ENCODE data around the gene NR1I3.
A peak's percentile ranks its signal among the peaks of the same experiment; 100 is the strongest.

NR1I3 gene

DNA sequence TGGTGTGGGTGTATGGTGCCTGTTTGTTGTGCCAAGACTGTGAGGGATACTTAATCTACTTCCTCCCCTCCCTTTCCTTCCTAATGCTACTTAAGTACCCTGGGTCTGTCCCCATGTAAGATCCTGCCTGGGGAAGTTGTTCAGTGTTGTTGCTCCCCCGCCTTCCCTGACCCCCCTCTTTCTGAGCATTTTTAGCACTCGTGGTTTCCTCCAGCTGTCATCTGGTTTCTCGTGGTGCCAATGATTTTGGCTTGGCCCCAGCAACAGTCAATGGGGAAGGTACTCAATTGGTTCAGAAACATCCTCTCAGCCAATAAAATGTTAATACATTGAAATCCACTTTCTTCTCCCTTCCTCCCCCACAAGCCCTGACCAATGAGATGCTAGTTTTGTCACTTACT, 52.7 kb downstream of the NR1I3 start:
- Histone ChIP-seq H3K4me1 (ENCODE audit: low read length) (peaks cover 68% of the 10 kb centered on the region), H3K9me3 (ENCODE audit: insufficient read depth, low read length) (no peaks in the 10 kb centered on the region), H3K27ac (ENCODE audit: low read length) (peak overlapping the region; percentile 96), H3K79me2 (ENCODE audit: low read length) (no peaks in the 10 kb centered on the region), H3K4me3 (ENCODE audit: low read length) (peak overlapping the region; percentile 64), H3K36me3 (replicated peaks; ENCODE audit: low read depth, low read length) (no peaks in the 10 kb centered on the region), H4K20me1 (ENCODE audit: insufficient read depth, low read length) (no peaks in the 10 kb centered on the region), H3K27me3 (ENCODE audit: low read depth, low read length) (no peaks in the 10 kb centered on the region), H3K9ac (ENCODE audit: low read length) (peak overlapping the region; percentile 84), H3K4me2 (ENCODE audit: low read length) (peak overlapping the region; percentile 90), H2AFZ (ENCODE audit: low read depth, low read length) (no peak overlapping the region; the same call in 1 of the 2 replicates)
- TF ChIP-seq, protein P1, sequence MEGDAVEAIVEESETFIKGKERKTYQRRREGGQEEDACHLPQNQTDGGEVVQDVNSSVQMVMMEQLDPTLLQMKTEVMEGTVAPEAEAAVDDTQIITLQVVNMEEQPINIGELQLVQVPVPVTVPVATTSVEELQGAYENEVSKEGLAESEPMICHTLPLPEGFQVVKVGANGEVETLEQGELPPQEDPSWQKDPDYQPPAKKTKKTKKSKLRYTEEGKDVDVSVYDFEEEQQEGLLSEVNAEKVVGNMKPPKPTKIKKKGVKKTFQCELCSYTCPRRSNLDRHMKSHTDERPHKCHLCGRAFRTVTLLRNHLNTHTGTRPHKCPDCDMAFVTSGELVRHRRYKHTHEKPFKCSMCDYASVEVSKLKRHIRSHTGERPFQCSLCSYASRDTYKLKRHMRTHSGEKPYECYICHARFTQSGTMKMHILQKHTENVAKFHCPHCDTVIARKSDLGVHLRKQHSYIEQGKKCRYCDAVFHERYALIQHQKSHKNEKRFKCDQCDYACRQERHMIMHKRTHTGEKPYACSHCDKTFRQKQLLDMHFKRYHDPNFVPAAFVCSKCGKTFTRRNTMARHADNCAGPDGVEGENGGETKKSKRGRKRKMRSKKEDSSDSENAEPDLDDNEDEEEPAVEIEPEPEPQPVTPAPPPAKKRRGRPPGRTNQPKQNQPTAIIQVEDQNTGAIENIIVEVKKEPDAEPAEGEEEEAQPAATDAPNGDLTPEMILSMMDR (IDR thresholded peaks at IDR 0.05; ENCODE audit: low read depth, low read length) = no peak
- no peak for TF ChIP-seq EZH2phosphoT487 (IDR thresholded peaks at IDR 0.05; ENCODE audit: low read depth)

DNA sequence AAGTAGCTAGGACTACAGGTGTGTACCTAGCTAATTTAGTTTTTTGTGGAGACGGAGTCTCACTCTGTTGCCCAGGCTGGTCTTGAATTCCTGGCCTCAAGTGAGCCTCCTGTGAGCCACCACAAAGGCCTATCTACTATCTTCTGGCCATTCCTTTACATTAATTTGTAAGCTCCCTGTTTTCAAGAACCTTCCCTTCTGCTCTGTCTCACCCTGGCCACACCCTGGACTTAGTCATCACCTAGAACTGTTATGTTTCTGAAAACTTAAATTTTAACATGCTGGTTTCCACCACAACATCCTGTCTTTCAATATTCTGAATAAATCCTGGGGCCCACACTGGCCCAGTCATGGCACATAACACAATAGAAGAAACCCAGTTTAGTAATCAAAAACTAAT, 55.8 kb downstream of the NR1I3 start:
- Histone ChIP-seq H4K20me1 (ENCODE audit: insufficient read depth, low read length) (no peaks in the 10 kb centered on the region), H3K9me3 (ENCODE audit: insufficient read depth, low read length) (no peaks in the 10 kb centered on the region), H3K4me3 (ENCODE audit: low read length) (peak overlapping the region; percentile 2; the same call in 1 of the 2 replicates), H3K4me1 (ENCODE audit: low read length) (peaks cover 71% of the 10 kb centered on the region), H3K79me2 (ENCODE audit: low read length) (peaks cover under 1% of the 10 kb centered on the region; the same call in 1 of the 2 replicates), H3K27me3 (ENCODE audit: low read depth, low read length) (no peaks in the 10 kb centered on the region), H2AFZ (ENCODE audit: low read depth, low read length) (no peak overlapping the region), H3K4me2 (ENCODE audit: low read length) (peak overlapping the region; percentile 41), H3K9ac (ENCODE audit: low read length) (peak overlapping the region; percentile 55; the same call in 1 of the 2 replicates), H3K27ac (ENCODE audit: low read length) (peak overlapping the region; percentile 73), H3K36me3 (replicated peaks; ENCODE audit: low read depth, low read length) (no peaks in the 10 kb centered on the region)
- no peak for TF ChIP-seq EZH2phosphoT487 (IDR thresholded peaks at IDR 0.05; ENCODE audit: low read depth)
- TF ChIP-seq, protein P1 (IDR thresholded peaks at IDR 0.05; ENCODE audit: low read depth, low read length) = no peak

DNA sequence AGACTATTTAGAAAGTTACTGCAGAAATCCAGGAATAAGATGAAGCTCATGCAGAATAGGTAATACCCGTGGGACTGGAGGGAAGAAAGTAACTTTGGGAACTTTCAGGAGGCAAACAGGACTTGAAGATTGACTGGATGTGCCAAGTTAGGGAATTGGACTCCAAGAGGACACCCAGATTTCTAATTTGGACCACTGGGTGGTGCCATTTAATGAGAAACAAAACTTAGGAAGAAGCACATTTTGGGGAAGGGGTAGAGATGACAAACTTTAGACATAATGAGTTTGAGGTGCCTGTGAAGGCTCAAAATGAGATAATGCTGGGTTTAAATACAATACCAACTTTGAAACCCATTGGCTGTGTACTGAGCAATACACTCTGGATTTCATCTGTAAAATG, 57.4 kb downstream of the NR1I3 start:
- no peak overlapping the region for H3K27ac ChIP-seq (ENCODE audit: low read length)
- peaks cover 15% of the 10 kb centered on the region for H3K79me2 ChIP-seq (ENCODE audit: low read length)
- H3K9ac ChIP-seq (ENCODE audit: low read length) = no peak overlapping the region
- peaks cover 2% of the 10 kb centered on the region for H3K36me3 ChIP-seq (replicated peaks; ENCODE audit: low read depth, low read length)
- H3K4me2 ChIP-seq (ENCODE audit: low read length) = no peak overlapping the region
- no peaks in the 10 kb centered on the region for H4K20me1 ChIP-seq (ENCODE audit: insufficient read depth, low read length)
- H3K27me3 ChIP-seq (ENCODE audit: low read depth, low read length) = no peaks in the 10 kb centered on the region
- H3K4me3 ChIP-seq (ENCODE audit: low read length) = no peak overlapping the region
- no peaks in the 10 kb centered on the region for H3K9me3 ChIP-seq (ENCODE audit: insufficient read depth, low read length)
- no peak overlapping the region for H2AFZ ChIP-seq (ENCODE audit: low read depth, low read length)
- H3K4me1 ChIP-seq (ENCODE audit: low read length) = peaks cover 67% of the 10 kb centered on the region
- TF ChIP-seq EZH2phosphoT487 (IDR thresholded peaks at IDR 0.05; ENCODE audit: low read depth) = no peak
- TF ChIP-seq, protein P1 (IDR thresholded peaks at IDR 0.05; ENCODE audit: low read depth, low read length) = peak; percentile 85

DNA sequence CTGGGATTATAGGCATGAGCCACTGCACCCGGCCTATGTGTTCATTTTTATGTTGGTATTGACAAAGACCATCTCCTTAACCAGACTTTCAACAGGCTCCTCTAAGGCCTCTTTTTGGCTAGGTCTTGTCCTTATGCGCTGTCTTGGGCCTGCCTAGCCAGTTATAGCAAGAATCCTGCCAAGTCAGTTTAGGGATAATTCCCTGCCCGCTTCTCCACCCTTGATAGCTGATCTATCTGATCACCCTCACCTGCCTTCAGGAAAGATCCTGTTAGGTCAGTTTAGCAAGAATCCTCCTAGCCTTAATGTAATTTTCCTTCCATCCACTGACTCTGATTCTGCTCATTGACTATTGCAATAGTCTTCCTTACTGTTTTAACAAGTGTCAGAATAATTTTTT, 58.3 kb downstream of the NR1I3 start:
- Histone ChIP-seq H3K27ac (ENCODE audit: low read length) (no peak overlapping the region), H3K4me3 (ENCODE audit: low read length) (no peak overlapping the region), H3K36me3 (replicated peaks; ENCODE audit: low read depth, low read length) (peaks cover 11% of the 10 kb centered on the region), H3K9me3 (ENCODE audit: insufficient read depth, low read length) (no peaks in the 10 kb centered on the region), H4K20me1 (ENCODE audit: insufficient read depth, low read length) (no peaks in the 10 kb centered on the region), H3K4me1 (ENCODE audit: low read length) (peaks cover 60% of the 10 kb centered on the region), H3K79me2 (ENCODE audit: low read length) (peaks cover 15% of the 10 kb centered on the region), H3K4me2 (ENCODE audit: low read length) (no peak overlapping the region), H2AFZ (ENCODE audit: low read depth, low read length) (no peak overlapping the region), H3K27me3 (ENCODE audit: low read depth, low read length) (no peaks in the 10 kb centered on the region), H3K9ac (ENCODE audit: low read length) (no peak overlapping the region)
- TF ChIP-seq, protein P1 (IDR thresholded peaks at IDR 0.05; ENCODE audit: low read depth, low read length) = no peak
- TF ChIP-seq EZH2phosphoT487 (IDR thresholded peaks at IDR 0.05; ENCODE audit: low read depth) = no peak

Data from OCI-LY3 (cell line).